Measurements from ENCODE around the gene ABCB1.

- TF ChIP-seq CREB1 (CRISPR knock-in tag; IDR thresholded peaks at IDR 0.05; ENCODE audit: low read depth) (no peak), POLR2AphosphoS5 (IDR thresholded peaks at IDR 0.05; ENCODE audit: low read depth) (no peak), CTCF (conservative IDR thresholded peaks at IDR 0.05; ENCODE audit: low read depth in 2 of 2) (no peak), EZH2 (IDR thresholded peaks at IDR 0.05; ENCODE audit: low read depth, unreplicated experiment) (no peak)
Measured at GRCh38 chr7:87589631-87590030, 11.1 kb downstream of the ABCB1 start.

All from GM23338 (cell line).